Measurements from ENCODE around the gene SPTBN2. TPM values are rescaled to one million over a fixed set of nuclear protein-coding genes. Genes with fewer than 3 reads are reported as not detected.

The SPTBN2 gene
- total RNA-seq, 4 donors from 2014 or later: 3.1 to 18.3 (median 8.5) TPM

GRCh38 chr11:66707486-66707885 is 21.5 kb downstream of the SPTBN2 start:
- no peak for TF ChIP-seq EP300 (IDR thresholded peaks at IDR 0.05)
- DNase-seq (ENCODE audit: low spot score in 2 of 2): no peak
- WGBS, 2 donors: 96 to 98% methylated on average over 23 to 26 of the region's 26 CpGs
- Histone ChIP-seq H3K4me3 (no peak overlapping the region), H3K9me3 (no peaks in the 10 kb centered on the region), H3K27me3 (no peaks in the 10 kb centered on the region), H3K4me1 (no peaks in the 10 kb centered on the region), H3K36me3 (no peaks in the 10 kb centered on the region), H3K27ac (no peak overlapping the region)

- Histone ChIP-seq H3K27ac (no peak overlapping the region), H3K36me3 (no peaks in the 10 kb centered on the region), H3K4me3 (no peak overlapping the region), H3K27me3 (no peaks in the 10 kb centered on the region), H3K9me3 (no peaks in the 10 kb centered on the region), H3K4me1 (no peaks in the 10 kb centered on the region)
- 81 to 83% methylated on average over 9 of the region's 9 CpGs for WGBS, 2 donors
- no peak for DNase-seq (ENCODE audit: low spot score in 2 of 2)
- no peak for TF ChIP-seq POLR2A (IDR thresholded peaks at IDR 0.05)
- no peak for TF ChIP-seq CTCF (IDR thresholded peaks at IDR 0.05)
- no peak for TF ChIP-seq EP300 (IDR thresholded peaks at IDR 0.05)
Observed at GRCh38 chr11:66706989-66707388, 22.0 kb downstream of the SPTBN2 start.

- no peaks in the 10 kb centered on the region for H3K9me3 ChIP-seq
- H3K27ac ChIP-seq: no peak overlapping the region
- H3K4me1 ChIP-seq: no peaks in the 10 kb centered on the region
- TF ChIP-seq POLR2A (IDR thresholded peaks at IDR 0.05) (no peak), CTCF (IDR thresholded peaks at IDR 0.05) (no peak)
- no peak overlapping the region for H3K4me3 ChIP-seq
- no peaks in the 10 kb centered on the region for H3K27me3 ChIP-seq
- WGBS, 2 donors: 92 to 94% methylated on average over 26 of the region's 26 CpGs
- peaks cover 0 to 6% (median 0%) of the 10 kb centered on the region in 3 donors for H3K36me3 ChIP-seq
- DNase-seq (ENCODE audit: low spot score in 2 of 2): no peak
Observed at GRCh38 chr11:66705587-66706335, 23.3 kb downstream of the SPTBN2 start.

- no peaks in the 10 kb centered on the region for H3K27me3 ChIP-seq
- H3K36me3 ChIP-seq: peaks cover 0 to 12% (median 0%) of the 10 kb centered on the region in 3 donors
- no peak overlapping the region for H3K27ac ChIP-seq
- H3K4me1 ChIP-seq: no peaks in the 10 kb centered on the region
- DNase-seq (ENCODE audit: low spot score in 2 of 2): no peak
- 83 to 90% methylated on average over 7 to 17 of the region's 46 CpGs for WGBS, 2 donors
- no peak for TF ChIP-seq CTCF (IDR thresholded peaks at IDR 0.05)
- H3K9me3 ChIP-seq: peaks cover 0 to 3% (median 1%) of the 10 kb centered on the region in 4 donors
- H3K4me3 ChIP-seq: no peak overlapping the region
Observed at GRCh38 chr11:66704659-66705360, 24.2 kb downstream of the SPTBN2 start.

- WGBS, 2 donors: 88 to 92% methylated on average over 10 of the region's 10 CpGs
- Histone ChIP-seq H3K9me3 (peaks cover 0 to 12% (median 2%) of the 10 kb centered on the region in 4 donors), H3K27ac (no peak overlapping the region), H3K4me3 (no peak overlapping the region), H3K4me1 (no peaks in the 10 kb centered on the region), H3K27me3 (no peaks in the 10 kb centered on the region), H3K36me3 (peaks cover 0 to 28% (median 0%) of the 10 kb centered on the region in 3 donors)
- peak in 1 of 2 donors; percentile 16 for DNase-seq (ENCODE audit: low spot score in 2 of 2)
- TF ChIP-seq CTCF (IDR thresholded peaks at IDR 0.05) (no peak), EP300 (IDR thresholded peaks at IDR 0.05) (no peak), POLR2A (IDR thresholded peaks at IDR 0.05) (no peak)
Observed at GRCh38 chr11:66701432-66702240, 27.4 kb downstream of the SPTBN2 start.

All from tibial nerve (tissue), 4 donors.